ENCODE data around the gene TNRC18. TPM values are rescaled to one million over a fixed set of nuclear protein-coding genes. Genes with fewer than 3 reads are reported as not detected.

TNRC18 gene
- polyA plus RNA-seq, 1 donor from 2014 or later: 23.6 TPM

DNA sequence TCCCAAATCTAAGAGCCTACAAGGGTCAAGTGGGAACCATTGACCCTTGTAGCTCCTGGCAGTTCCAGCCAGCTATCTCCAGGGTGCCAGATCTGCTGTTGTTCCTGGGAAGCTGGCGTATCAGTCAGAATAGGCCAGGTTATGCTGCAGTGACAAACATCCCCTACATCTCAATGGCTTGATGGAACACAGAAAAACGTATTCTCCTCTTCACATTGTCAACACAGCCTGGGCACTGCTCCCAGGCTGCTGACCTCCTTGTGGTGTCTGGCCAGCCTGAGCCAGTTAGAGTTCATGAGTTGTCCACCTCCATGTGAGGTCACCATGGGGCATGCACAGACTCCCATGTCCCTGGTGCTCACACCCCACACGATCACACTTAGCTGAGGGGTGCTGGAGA lies 9.5 kb upstream of the TNRC18 start:
- no peak overlapping the region for H2AFZ ChIP-seq (ENCODE audit: low read depth, low read length)
- peaks cover 76% of the 10 kb centered on the region for H3K79me2 ChIP-seq (replicated peaks; ENCODE audit: insufficient read depth, low read length)
- peaks cover 5% of the 10 kb centered on the region for H3K9me3 ChIP-seq (ENCODE audit: low read length)
- no peak overlapping the region for H3K4me2 ChIP-seq (ENCODE audit: low read length)
- H3K27ac ChIP-seq (ENCODE audit: low read length): no peak overlapping the region
- no peaks in the 10 kb centered on the region for H3K9me2 ChIP-seq (ENCODE audit: insufficient read depth, low read length)
- peaks cover 5% of the 10 kb centered on the region for H3K36me3 ChIP-seq (ENCODE audit: insufficient read depth, low read length)
- H3F3A ChIP-seq (ENCODE audit: insufficient read depth, low read length, poor library complexity, severe bottlenecking): no peaks in the 10 kb centered on the region
- H4K20me1 ChIP-seq (ENCODE audit: insufficient read depth): no peaks in the 10 kb centered on the region
- H3K4me3 ChIP-seq (ENCODE audit: low read length): no peak overlapping the region
- TF ChIP-seq, protein P1, sequence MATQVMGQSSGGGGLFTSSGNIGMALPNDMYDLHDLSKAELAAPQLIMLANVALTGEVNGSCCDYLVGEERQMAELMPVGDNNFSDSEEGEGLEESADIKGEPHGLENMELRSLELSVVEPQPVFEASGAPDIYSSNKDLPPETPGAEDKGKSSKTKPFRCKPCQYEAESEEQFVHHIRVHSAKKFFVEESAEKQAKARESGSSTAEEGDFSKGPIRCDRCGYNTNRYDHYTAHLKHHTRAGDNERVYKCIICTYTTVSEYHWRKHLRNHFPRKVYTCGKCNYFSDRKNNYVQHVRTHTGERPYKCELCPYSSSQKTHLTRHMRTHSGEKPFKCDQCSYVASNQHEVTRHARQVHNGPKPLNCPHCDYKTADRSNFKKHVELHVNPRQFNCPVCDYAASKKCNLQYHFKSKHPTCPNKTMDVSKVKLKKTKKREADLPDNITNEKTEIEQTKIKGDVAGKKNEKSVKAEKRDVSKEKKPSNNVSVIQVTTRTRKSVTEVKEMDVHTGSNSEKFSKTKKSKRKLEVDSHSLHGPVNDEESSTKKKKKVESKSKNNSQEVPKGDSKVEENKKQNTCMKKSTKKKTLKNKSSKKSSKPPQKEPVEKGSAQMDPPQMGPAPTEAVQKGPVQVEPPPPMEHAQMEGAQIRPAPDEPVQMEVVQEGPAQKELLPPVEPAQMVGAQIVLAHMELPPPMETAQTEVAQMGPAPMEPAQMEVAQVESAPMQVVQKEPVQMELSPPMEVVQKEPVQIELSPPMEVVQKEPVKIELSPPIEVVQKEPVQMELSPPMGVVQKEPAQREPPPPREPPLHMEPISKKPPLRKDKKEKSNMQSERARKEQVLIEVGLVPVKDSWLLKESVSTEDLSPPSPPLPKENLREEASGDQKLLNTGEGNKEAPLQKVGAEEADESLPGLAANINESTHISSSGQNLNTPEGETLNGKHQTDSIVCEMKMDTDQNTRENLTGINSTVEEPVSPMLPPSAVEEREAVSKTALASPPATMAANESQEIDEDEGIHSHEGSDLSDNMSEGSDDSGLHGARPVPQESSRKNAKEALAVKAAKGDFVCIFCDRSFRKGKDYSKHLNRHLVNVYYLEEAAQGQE (IDR thresholded peaks at IDR 0.05; ENCODE audit: borderline replicate concordance): no peak
- H3K27me3 ChIP-seq (ENCODE audit: insufficient read depth, low read depth, low read length): no peaks in the 10 kb centered on the region
- H3K9ac ChIP-seq (ENCODE audit: low read length): no peak overlapping the region

DNA sequence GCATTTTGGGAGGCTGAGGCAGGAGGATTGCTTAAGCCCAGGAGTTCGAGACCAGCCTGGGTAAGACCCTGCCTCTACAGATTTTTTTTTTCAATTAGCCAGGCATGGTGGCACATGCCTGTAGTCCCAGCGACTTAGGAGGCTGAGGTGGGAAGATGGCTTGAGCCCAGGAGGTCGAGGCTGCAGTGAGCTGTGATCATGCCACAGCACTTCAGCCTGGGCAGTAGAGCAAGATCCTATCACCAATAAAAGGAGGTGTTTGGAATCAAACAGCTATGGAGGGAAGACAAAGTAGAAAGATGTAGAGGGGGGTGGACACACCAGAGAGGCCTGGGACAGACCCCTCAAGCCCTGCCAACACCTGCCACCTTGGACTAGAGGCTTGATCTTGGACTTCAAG lies 9.1 kb upstream of the TNRC18 start:
- Histone ChIP-seq H3K36me3 (ENCODE audit: insufficient read depth, low read length) (peaks cover 5% of the 10 kb centered on the region), H2AFZ (ENCODE audit: low read depth, low read length) (no peak overlapping the region), H3K9me3 (ENCODE audit: low read length) (peaks cover 5% of the 10 kb centered on the region), H3K79me2 (replicated peaks; ENCODE audit: insufficient read depth, low read length) (peaks cover 81% of the 10 kb centered on the region), H3K9ac (ENCODE audit: low read length) (no peak overlapping the region), H3F3A (ENCODE audit: insufficient read depth, low read length, poor library complexity, severe bottlenecking) (no peaks in the 10 kb centered on the region), H3K27ac (ENCODE audit: low read length) (peak overlapping the region; percentile 100), H4K20me1 (ENCODE audit: insufficient read depth) (no peaks in the 10 kb centered on the region), H3K4me3 (ENCODE audit: low read length) (no peak overlapping the region), H3K9me2 (ENCODE audit: insufficient read depth, low read length) (no peaks in the 10 kb centered on the region), H3K27me3 (ENCODE audit: insufficient read depth, low read depth, low read length) (no peaks in the 10 kb centered on the region), H3K4me2 (ENCODE audit: low read length) (no peak overlapping the region)
- TF ChIP-seq SMC3 (conservative IDR thresholded peaks at IDR 0.05; ENCODE audit: poor library complexity) (no peak), TAF1 (IDR thresholded peaks at IDR 0.05; ENCODE audit: low read depth) (no peak), EZH2 (IDR thresholded peaks at IDR 0.05; ENCODE audit: borderline replicate concordance, insufficient read depth, low read length, poor library complexity, severe bottlenecking) (no peak), MXI1 (conservative IDR thresholded peaks at IDR 0.05; ENCODE audit: poor library complexity, severe bottlenecking) (no peak), RAD21 (conservative IDR thresholded peaks at IDR 0.05) (no peak), EP300 (conservative IDR thresholded peaks at IDR 0.05; ENCODE audit: poor library complexity, severe bottlenecking) (no peak), POLR2AphosphoS5 (IDR thresholded peaks at IDR 0.05) (no peak)
- TF ChIP-seq, protein P2, sequence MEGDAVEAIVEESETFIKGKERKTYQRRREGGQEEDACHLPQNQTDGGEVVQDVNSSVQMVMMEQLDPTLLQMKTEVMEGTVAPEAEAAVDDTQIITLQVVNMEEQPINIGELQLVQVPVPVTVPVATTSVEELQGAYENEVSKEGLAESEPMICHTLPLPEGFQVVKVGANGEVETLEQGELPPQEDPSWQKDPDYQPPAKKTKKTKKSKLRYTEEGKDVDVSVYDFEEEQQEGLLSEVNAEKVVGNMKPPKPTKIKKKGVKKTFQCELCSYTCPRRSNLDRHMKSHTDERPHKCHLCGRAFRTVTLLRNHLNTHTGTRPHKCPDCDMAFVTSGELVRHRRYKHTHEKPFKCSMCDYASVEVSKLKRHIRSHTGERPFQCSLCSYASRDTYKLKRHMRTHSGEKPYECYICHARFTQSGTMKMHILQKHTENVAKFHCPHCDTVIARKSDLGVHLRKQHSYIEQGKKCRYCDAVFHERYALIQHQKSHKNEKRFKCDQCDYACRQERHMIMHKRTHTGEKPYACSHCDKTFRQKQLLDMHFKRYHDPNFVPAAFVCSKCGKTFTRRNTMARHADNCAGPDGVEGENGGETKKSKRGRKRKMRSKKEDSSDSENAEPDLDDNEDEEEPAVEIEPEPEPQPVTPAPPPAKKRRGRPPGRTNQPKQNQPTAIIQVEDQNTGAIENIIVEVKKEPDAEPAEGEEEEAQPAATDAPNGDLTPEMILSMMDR (IDR thresholded peaks at IDR 0.05; ENCODE audit: poor library complexity, severe bottlenecking): no peak
- TF ChIP-seq, protein P1 (IDR thresholded peaks at IDR 0.05; ENCODE audit: borderline replicate concordance): no peak
